HG03457 (cell line): ENCODE data around the gene SH3BP4.

Source experiments
- ATAC-seq: cut with Tn5 transposase; IDR thresholded peaks from one replicate; pipeline ENCODE4 v1.9.1; 2021; ENCODE audit warnings: moderate number of reproducible peaks; ENCODE audit not compliant: unreplicated experiment

Gene SH3BP4

DNA sequence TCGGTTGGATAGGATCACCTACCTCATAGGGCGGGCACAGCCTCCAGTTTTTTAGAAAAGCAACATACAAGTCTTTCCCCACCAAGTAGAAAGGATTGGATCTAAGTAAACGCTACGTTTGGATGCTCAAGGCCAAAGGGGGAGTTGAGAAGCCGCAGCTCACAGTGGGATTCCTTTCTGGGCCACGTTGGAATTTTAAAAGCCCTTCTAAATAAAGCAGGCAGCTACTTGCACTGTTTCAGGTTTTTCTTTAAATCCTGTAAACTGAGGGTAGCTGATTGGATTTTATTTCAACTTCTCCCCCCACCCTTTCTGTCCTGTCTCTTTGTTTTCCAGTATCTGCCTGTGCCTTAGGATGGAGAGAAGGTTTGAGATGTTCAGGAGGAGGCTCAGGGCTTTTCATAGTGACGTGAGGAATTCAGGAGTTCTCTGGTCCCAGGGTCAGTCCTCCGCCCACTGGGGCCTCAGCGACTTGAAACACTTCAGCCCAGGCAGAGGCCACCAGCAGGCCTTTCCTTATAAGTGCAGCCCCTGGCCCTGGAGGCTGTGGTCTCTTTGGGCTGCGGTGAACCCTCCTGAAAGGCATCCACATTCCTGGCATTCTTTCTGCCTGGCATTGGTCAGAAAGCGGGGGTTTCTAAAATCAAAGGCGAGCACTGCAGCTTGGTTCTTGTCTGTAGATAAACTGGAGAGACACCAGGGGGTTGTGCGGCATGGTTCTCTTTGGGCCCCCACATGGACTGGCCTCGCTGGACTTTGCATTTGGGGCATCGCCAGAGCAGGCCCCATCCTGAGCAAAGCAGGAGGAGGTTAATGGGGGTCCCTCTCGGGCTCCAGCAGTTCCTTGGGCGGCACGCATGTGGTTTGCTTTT lies 44.5 kb downstream of the SH3BP4 start:
- ATAC-seq, result no peak

- no peak for ATAC-seq
Observed at GRCh38 chr2:234996941-234997270, 45.1 kb downstream of the SH3BP4 start.

DNA sequence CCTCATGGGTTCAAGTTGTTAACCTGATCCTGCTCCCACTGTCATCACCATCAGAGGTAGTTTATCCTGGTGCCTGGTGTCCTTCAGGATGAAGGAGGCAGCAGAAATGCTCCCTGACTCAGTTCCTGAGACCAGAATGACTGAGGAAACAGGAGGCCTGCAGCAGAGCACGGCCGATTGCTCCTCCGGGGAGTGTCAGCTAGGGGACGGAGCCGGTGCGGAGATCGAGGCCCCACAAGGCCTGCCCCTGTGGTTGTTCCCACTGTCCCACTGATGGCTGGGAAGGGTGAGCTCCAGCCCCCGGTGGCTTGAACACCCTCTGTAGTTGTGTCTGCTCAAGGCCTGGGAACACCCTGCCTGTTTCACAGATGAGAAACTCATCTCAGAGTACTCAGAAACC lies 45.6 kb downstream of the SH3BP4 start:
- no peak for ATAC-seq

DNA sequence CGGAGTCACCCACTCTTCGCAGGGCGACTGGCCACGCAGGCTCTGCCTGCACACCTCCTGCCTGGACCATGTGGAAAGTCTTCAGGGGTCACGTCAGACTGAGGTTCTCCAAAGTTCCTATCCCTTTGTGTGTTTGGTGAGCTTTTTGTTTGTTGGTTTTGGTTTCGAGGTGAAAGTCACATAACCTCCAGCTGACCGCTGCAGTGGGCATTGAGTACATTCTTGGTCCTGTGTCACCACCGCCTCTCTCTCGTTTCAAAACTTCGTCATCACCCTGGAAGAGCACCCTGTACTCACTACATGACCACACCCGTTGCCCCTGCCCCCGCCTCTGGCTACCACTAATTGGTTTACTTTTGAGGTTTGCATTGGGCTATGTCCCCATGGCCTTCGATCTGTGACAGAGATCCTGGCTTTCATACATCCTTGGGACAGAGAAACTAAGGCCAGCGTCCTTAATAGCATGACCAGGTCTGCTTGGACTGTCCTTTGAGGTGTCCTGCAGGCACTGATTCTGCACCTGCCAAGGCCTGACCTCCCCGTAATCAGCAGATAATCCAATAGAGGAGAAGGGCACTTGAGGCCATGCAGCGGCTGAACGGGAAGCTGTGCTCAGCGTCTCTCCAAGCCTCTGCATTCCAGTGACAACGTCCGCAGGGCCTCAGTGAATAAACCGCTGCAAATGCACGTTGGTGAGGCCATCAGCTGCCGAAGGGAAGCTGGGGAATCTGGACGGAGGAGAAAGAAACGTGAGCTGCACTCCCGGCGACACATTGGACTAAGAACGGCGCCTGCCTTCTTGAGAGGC lies 46.8 kb downstream of the SH3BP4 start:
- no peak for ATAC-seq

DNA sequence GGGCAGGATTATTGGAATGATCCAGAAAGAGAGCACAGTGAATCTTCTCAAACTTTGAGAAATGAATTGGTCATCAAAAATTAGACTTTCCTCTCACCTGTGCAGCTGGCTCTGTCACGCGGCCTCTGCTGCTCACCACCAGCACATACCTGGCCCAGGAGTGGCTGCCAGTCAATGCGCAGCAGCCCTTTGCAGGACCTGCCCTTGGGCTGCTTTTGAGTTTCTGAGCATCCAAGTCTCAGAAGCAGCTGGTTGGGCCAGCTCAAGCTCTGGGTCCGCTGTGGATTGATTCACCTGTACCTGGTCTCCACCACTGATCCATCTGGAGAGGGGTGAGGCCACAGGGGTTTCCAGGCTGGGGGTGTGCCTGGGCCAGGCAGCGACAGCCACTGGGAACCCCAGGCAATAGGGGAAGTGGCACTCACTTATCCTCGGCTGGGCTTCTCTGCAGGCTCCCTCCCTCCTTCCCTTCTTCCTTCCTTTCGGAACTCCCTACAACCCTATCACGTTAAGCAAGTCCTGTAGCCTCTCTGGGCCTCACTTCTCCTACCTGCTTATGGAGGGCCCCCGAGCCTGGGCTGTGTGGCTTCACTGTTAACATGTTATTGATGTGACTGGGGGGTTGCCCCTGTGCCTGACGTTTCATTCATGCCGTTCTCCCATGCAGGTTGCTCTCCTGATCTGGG lies 48.1 kb downstream of the SH3BP4 start:
- ATAC-seq, result no peak

- no peak for ATAC-seq
Observed at GRCh38 chr2:235000426-235001236, 48.8 kb downstream of the SH3BP4 start.

- ATAC-seq, result no peak
Observed at GRCh38 chr2:235001237-235002133, 49.7 kb downstream of the SH3BP4 start.

DNA sequence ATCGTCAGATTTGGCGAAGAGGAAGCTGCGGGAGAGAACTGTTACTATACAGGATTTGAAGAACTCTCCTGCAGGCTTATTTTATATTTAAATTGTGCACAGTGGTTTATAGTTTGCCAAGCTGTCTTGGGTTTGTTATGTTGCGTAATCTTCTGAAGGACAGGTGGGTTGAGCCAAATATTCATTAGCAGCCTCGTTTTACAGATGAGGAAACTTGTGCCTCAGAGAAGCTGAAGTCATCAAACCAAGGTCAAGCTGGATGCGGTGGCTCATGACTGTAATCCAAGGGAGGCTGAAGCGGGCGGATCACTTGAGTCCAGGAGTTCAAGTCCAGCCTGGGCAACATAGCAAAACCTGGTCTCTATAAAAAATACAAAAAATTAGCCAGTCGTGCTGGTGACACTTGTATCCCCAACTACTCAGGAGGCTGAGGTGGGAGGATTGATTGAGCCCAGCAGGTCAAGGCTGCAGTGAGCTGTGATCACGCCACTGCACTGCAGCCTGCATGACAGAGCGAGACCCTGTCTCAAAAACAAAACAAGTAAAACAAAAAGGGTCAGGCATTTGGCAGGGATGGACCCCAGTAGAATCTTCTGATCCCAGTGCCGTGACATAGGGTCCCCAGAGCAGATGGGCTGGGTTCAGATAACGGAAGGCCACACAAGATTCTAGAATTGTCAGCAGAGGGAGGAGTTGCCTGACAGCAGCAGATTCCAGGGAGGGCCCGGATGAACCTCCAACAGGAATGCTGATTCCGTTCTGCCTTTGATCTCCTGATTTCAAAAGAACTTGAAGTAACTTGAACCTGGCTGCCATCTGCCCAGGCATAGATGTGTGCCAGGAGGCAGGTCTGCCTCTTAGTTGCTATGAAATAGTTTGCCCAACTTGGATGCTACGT lies 50.6 kb downstream of the SH3BP4 start:
- no peak for ATAC-seq

- ATAC-seq, result no peak
Observed at GRCh38 chr2:235003096-235003775, 51.4 kb downstream of the SH3BP4 start.

DNA sequence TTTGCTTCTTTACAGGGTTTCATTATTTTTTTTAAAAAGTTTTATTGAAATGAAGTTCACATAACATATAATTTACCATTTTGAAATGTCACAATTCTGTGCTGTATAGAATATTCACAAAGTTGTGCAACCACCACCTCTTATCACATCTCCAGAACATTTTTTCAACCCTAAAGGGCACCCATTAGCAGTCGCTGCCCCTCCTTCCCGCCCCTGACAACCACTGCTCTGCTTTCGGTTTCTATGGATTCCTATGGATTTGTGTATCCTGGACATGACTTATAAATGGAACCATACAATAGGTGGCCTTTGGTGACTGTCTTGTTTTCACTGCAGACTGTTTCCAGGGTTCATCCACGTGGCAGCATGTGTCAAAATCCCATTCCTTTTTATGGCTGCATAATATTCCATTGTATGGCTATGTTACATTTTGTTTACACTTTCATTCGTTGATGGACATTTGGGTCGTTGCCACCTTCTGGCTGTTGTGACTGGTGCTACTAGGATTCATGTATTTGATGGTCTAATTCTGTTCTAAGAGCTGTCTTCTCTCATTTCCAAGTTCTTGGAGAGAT lies 52.6 kb downstream of the SH3BP4 start:
- no peak for ATAC-seq

DNA sequence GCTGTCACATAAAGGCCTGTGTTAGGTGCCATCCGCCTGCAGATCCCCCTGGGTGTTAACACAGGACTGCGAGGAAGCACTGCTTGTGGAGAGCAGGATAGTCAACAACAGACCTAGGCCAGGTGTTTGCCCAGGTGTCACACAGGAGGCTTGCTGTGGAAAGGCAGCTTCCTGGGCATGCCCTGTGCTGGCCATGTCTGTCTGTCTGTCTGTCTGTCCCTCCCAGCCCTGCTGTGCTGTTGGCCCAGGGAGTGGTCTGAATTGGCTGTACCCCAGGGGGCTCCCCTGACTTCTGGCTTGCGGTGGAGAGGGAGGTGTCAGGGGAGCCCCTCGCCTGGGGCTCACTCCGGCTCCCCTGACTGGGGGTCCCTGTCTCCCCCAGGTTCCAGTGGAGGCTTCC lies 53.2 kb downstream of the SH3BP4 start:
- ATAC-seq, result no peak

GRCh38 chr2:235005603-235006259 lies 53.9 kb downstream of the SH3BP4 start:
- no peak for ATAC-seq

DNA sequence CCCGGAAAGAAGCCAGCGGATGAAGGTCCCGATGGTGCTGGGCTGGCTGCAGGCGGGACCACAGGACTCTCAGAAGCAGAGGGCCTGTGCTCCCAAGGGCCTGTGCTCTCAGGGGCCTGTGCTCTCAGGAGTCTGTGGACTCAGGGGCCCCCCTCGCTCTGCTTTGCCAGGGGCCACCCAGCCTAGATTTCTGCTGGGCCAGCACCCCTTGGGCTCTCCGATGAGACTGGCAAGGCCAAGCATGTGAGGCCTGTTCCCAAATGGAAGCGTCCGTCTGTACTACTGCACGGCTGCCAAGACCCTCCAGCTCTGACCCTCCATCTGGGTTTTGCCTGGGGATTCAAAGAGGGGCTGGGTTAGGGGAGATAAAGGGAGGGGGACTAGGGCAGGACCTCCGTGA lies 54.6 kb downstream of the SH3BP4 start:
- ATAC-seq, result no peak

- ATAC-seq, result no peak
Observed at GRCh38 chr2:235006986-235007385, 55.2 kb downstream of the SH3BP4 start.

DNA sequence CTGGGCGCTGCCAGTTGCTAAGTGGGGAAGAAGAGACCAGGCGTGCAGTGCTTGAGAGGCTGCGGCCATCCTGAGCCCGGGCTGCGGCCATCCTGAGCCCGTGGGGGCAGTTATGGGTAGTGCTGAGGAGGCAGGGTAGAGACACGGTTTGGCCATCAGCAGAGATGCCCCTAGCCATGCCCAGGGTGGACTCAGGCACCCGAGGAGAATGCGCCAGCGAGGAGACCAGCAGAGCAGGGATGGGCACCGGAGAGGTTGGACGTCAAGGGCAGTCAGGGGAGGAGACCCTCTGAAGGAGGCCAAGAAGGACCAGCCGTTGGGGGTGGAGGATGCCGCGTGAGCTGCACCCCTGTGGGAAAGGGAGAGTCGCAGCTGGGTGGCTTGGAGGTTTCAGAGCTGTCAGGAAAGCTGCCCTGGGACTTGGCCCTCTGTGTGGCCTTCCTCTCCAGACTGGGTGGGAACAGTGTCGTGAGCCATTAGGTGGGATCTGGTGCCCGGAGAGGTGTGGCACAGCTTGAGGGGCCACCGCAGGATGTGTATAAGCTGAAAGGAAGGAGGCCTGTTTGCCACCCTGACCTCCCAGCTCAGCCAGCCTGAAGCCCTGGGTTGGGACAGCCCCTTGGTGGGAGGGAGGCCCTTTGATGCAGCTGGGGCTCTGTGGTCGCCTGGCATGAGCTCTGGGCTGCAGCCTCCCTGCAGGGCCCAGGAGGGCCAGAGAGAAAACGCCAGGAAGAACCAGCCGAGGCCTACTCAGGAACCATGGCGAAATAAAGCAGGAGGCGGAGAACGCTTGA lies 56.0 kb downstream of the SH3BP4 start:
- ATAC-seq, result no peak

- ATAC-seq, result no peak
Observed at GRCh38 chr2:235008584-235009044, 56.8 kb downstream of the SH3BP4 start.
